MCF 10A (cell line): ENCODE results near the gene PPP1R15B. TPM values are rescaled to one million over a fixed set of nuclear protein-coding genes. Genes with fewer than 3 reads are reported as not detected.
A peak's percentile ranks its signal among the peaks of the same experiment; 100 is the strongest.

Source experiments
- BruUV-seq: library from RNA; stranded (reverse); fragments of 400-500 nt; replicated peaks from 2 replicates; lab custom pipeline; 2021; lab: Mats Ljungman, UMichigan
- CTCF ChIA-PET: fragments of 300-600 bp; sonication (Branson Sonifier 250); formaldehyde crosslinking; extraction: SDS; loops from one replicate; lab custom pipeline; 2021; ENCODE audit warnings: antibody characterized with exemption, inconsistent platforms; lab: Yijun Ruan, JAX
- POLR2A ChIA-PET: fragments of 300-600, 350-650 bp; sonication (Branson Sonifier 250); formaldehyde crosslinking; extraction: SDS; loops from one replicate; lab custom pipeline; 2020; ENCODE audit warnings: antibody characterized with exemption, inconsistent platforms; lab: Yijun Ruan, JAX
- DNase-seq: peaks from one replicate; pipeline ENCODE4 v3.0.0-alpha.2; 2018; ENCODE audit not compliant: unreplicated experiment
- H3K27ac Mint-ChIP-seq: one replicate; pipeline ENCODE4 v1.8.0; 2022; ENCODE audit warnings: mild to moderate bottlenecking, low read depth, mixed read lengths; ENCODE audit not compliant: unreplicated experiment
- H3K27me3 Mint-ChIP-seq: one replicate; pipeline ENCODE4 v1.8.0; 2022; ENCODE audit warnings: mixed read lengths; ENCODE audit not compliant: insufficient read depth, unreplicated experiment
- H3K36me3 Mint-ChIP-seq: one replicate; pipeline ENCODE4 v1.8.0; 2022; ENCODE audit warnings: mild to moderate bottlenecking, moderate library complexity, mixed read lengths; ENCODE audit not compliant: insufficient read depth, unreplicated experiment
- H3K4me1 Mint-ChIP-seq: one replicate; pipeline ENCODE4 v1.8.0; 2022; ENCODE audit warnings: mixed read lengths; ENCODE audit not compliant: insufficient read depth, unreplicated experiment
- H3K4me3 Mint-ChIP-seq: one replicate; pipeline ENCODE4 v1.8.0; 2022; ENCODE audit warnings: mild to moderate bottlenecking, moderate library complexity, mixed read lengths; ENCODE audit not compliant: unreplicated experiment
- H3K9me3 Mint-ChIP-seq: one replicate; pipeline ENCODE4 v1.8.0; 2022; ENCODE audit warnings: mixed read lengths; ENCODE audit not compliant: unreplicated experiment
- CTCF ChIP-seq: fragments of 200-600 bp; IDR thresholded peaks from one replicate; pipeline ENCODE4 v1.8.0; 2022; ENCODE audit warnings: antibody characterized with exemption, mild to moderate bottlenecking; ENCODE audit not compliant: unreplicated experiment
- intact Hi-C: fragments of 100-400 bp; cut with micrococcal nuclease; formaldehyde crosslinking; loops from 2 replicates; pipeline ENCODE4 v1.14.1; 2022
- total RNA-seq: library from RNA; stranded (reverse); gene quantifications from 2 replicates; pipeline ENCODE4 v1.2.3, GENCODE V29; 2022

The PPP1R15B gene
- total RNA-seq, 1 experiment from 2014 or later = 86.0 TPM

DNA sequence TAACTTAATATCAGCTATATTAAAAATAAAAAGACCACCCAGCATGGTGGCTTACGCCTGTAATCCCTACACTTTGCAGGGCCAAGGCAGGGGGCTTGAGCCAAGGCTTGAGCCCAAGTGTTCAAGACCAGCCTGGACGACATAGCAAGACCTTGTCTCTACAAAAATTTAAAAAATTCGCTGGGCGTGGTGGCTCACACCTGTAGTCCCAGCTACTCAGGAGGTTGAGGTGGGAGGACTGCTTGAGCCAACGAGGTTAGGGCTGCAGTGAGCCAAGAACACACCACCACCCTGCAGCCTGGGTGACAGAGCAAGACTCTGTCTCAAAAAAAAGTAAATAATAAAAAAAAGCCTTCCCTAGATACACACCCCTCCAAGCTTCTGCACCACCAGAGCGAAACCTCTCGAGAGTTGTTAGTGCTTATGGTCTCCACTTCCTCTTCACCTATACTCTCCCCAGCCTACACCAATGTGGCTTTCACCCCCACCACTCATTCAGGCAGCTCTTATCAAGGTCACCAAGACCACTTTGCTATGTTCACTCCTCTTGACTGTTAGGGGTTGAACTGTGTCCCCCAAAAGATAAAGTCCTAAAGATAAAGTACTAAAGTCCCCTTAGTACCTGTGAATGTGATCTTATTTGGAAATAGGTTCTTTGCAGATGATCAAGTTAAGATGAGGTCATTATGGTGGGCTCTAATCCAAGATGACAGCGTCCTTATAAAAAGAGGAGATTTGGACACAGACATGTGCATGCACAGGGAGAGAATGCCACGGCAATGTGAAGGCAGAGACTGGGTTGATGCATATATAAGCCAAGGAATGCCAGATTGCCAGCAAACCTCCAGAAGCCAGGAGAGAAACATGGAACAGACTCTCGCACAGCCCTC lies 6.8 kb upstream of the PPP1R15B start:
- POLR2A ChIA-PET = interaction anchor here (0.5 to 6.6 kb wide), 30 partner anchors 8 to 1415 kb away, joined by 3 to 150 read pairs (median 8); partner anchors contain the start of genes MDM4, PIK3C2B and SOX13
- Mint-ChIP-seq H3K4me3 (peak overlapping the region; percentile 65), H3K4me1 (peaks cover 55% of the 10 kb centered on the region), H3K27me3 (no peaks in the 10 kb centered on the region), H3K27ac (peak overlapping the region; percentile 91), H3K36me3 (peaks cover 4% of the 10 kb centered on the region), H3K9me3 (no peaks in the 10 kb centered on the region)
- no TSS peak for BruUV-seq
- no peak for TF ChIP-seq CTCF
- CTCF ChIA-PET = interaction anchor here (0.5 to 38.8 kb wide), 11 partner anchors 8 to 375 kb away, joined by 3 to 1125 read pairs (median 4); partner anchors contain the start of gene PIK3C2B
- intact Hi-C loops = no loop called here
- peak; percentile 43 for DNase-seq

GRCh38 chr1:204417074-204417997 lies 5.7 kb upstream of the PPP1R15B start:
- ChIA-PET POLR2A (interaction anchor here (0.6 to 6.6 kb wide), 40 partner anchors 9 to 1422 kb away, joined by 3 to 150 read pairs (median 4); partner anchors contain the start of genes MDM4, PIK3C2B, SNRPE and SOX13), CTCF (interaction anchor here (0.6 to 38.8 kb wide), 11 partner anchors 8 to 319 kb away, joined by 3 to 1125 read pairs (median 4); partner anchors contain the start of gene PIK3C2B)

GRCh38 chr1:204416589-204417073 lies 5.0 kb upstream of the PPP1R15B start:
- Mint-ChIP-seq H3K36me3 (peaks cover 10% of the 10 kb centered on the region), H3K27me3 (no peaks in the 10 kb centered on the region), H3K27ac (peak overlapping the region; percentile 91), H3K4me1 (peaks cover 48% of the 10 kb centered on the region), H3K9me3 (no peaks in the 10 kb centered on the region), H3K4me3 (peak overlapping the region; percentile 65)
- DNase-seq = no peak
- no peak for TF ChIP-seq CTCF
- BruUV-seq = no TSS peak
- CTCF ChIA-PET = interaction anchor here (0.9 to 38.8 kb wide), 5 partner anchors 9 to 84 kb away, joined by 3 to 1125 read pairs (median 10); partner anchors contain the start of gene PIK3C2B
- intact Hi-C loops = loop anchor here (1.0 kb wide), 2 partner anchors 15 to 22 kb away; no protein-coding TSS in a partner anchor
- POLR2A ChIA-PET = interaction anchor here (0.6 to 6.6 kb wide), 28 partner anchors 9 to 1422 kb away, joined by 3 to 150 read pairs (median 8); partner anchors contain the start of genes MDM4, PIK3C2B, SNRPE and SOX13

More at GRCh38 chr1:204417074-204417997, 5.7 kb upstream of the PPP1R15B start:
- TF ChIP-seq CTCF = no peak
- no peaks in the 10 kb centered on the region for H3K9me3 Mint-ChIP-seq
- peak overlapping the region; percentile 65 for H3K4me3 Mint-ChIP-seq
- H3K4me1 Mint-ChIP-seq = peaks cover 48% of the 10 kb centered on the region
- peak overlapping the region; percentile 91 for H3K27ac Mint-ChIP-seq
- intact Hi-C loops = loop anchor here (1.0 kb wide), 2 partner anchors 14 to 21 kb away; no protein-coding TSS in a partner anchor
- peak; percentile 100 for DNase-seq
- H3K27me3 Mint-ChIP-seq = no peaks in the 10 kb centered on the region
- BruUV-seq = TSS peak; percentile 85
- H3K36me3 Mint-ChIP-seq = peaks cover 4% of the 10 kb centered on the region
